OCI-LY1 (cell line): Measurements from ENCODE around the gene GMDS.

ENCODE experiments used
- CTCF ChIP-seq: fragments of 200-600 bp; sonication (generic), shearing (Covaris generic); IDR thresholded peaks from 2 replicates; pipeline ENCODE4 v1.5.1; 2017; ENCODE audit warnings: mild to moderate bottlenecking, antibody characterized with exemption, low read length, moderate library complexity, mixed read lengths
- EZH2 ChIP-seq: fragments of 200-600 bp; sonication (generic), shearing (Covaris generic); IDR thresholded peaks from 2 replicates; pipeline ENCODE4 v1.8.0; 2017; ENCODE audit warnings: borderline replicate concordance, mixed run types, mild to moderate bottlenecking, antibody characterized with exemption, low read length, moderate library complexity, mixed read lengths

- TF ChIP-seq CTCF (no peak), EZH2 (no peak)
These were observed 630.8 kb downstream of the GMDS start for GRCh38 chr6:1614448-1615150.
